ENCODE data around the gene NKTR. TPM values are rescaled to one million over a fixed set of nuclear protein-coding genes. Genes with fewer than 3 reads are reported as not detected.

NKTR gene
- total RNA-seq, 1 donor from 2014 or later: 73.7 TPM

DNA sequence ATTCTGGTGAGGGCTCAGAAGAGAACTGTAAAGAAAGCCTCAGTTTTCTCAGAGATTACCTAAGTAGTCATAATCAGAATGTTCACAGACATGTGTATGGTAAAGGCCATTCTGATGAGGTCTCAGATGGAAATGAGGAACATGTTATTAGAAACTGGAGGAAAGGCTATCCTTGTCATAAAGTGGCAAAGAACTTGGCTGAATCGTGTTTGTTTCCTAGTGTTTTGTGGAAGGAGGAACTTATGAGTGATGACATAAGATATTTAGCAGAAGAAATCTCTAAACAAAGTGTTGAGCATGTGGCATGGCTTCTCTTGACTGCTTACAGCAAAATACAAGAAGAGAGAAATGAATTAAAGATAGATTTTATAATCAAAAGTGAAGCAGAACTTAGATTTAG lies 72.0 kb downstream of the NKTR start:
- peaks cover 17% of the 10 kb centered on the region for H3K27me3 Mint-ChIP-seq (ENCODE audit: unreplicated experiment)
- TF ChIP-seq, protein P1, sequence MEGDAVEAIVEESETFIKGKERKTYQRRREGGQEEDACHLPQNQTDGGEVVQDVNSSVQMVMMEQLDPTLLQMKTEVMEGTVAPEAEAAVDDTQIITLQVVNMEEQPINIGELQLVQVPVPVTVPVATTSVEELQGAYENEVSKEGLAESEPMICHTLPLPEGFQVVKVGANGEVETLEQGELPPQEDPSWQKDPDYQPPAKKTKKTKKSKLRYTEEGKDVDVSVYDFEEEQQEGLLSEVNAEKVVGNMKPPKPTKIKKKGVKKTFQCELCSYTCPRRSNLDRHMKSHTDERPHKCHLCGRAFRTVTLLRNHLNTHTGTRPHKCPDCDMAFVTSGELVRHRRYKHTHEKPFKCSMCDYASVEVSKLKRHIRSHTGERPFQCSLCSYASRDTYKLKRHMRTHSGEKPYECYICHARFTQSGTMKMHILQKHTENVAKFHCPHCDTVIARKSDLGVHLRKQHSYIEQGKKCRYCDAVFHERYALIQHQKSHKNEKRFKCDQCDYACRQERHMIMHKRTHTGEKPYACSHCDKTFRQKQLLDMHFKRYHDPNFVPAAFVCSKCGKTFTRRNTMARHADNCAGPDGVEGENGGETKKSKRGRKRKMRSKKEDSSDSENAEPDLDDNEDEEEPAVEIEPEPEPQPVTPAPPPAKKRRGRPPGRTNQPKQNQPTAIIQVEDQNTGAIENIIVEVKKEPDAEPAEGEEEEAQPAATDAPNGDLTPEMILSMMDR (IDR thresholded peaks at IDR 0.05): no peak
- peaks cover 3% of the 10 kb centered on the region for H3K9me3 Mint-ChIP-seq (ENCODE audit: unreplicated experiment)
- H3K4me3 Mint-ChIP-seq (ENCODE audit: unreplicated experiment): no peak overlapping the region
- H3K4me1 Mint-ChIP-seq (ENCODE audit: unreplicated experiment): peaks cover 2% of the 10 kb centered on the region
- no peaks in the 10 kb centered on the region for H3K36me3 Mint-ChIP-seq (ENCODE audit: unreplicated experiment)
- no peak for DNase-seq (ENCODE audit: extremely low spot score, unreplicated experiment)
- H3K27ac Mint-ChIP-seq (ENCODE audit: unreplicated experiment): no peak overlapping the region

DNA sequence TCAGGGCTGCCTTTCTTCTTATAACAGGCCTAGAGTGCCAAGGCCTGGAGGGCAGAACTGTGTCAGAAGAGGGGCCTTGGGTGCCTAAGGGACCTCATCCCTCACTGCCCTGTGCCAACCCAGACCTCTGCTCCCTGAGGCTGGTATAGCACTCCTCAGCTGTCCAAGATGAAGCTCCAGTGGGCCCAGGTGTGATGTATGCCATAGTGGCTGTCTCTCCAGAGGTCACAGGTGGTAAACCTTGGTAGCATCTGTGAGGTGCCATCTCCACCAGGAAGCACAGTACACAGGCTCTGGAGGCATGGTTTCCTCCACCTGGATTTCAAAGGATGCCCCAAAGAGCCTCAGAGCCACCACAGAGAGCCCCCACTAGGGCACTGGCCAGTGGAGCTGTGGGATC lies 72.6 kb downstream of the NKTR start:
- Mint-ChIP-seq H3K36me3 (ENCODE audit: unreplicated experiment) (no peaks in the 10 kb centered on the region), H3K27me3 (ENCODE audit: unreplicated experiment) (peaks cover 17% of the 10 kb centered on the region)

DNA sequence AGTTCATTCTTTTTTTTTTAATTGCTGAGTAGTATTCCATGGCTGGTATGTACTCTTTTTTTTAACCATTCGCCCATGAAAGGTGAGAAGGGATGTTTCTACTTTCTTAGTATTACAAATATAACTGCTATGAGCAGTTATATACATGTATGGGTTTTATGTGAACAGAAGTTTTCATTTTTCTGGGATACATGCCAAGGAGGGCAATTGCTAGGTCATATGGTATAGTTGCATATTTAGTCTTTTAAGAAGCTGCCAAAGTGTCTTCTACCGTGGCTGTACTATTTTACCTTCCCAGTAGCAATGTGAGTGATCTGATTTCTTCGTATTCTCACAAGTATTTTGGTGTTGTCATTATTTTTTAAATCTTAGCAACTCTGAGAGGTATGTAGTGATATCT lies 73.7 kb downstream of the NKTR start:
- Mint-ChIP-seq H3K4me3 (ENCODE audit: unreplicated experiment) (no peak overlapping the region), H3K27me3 (ENCODE audit: unreplicated experiment) (peaks cover 26% of the 10 kb centered on the region), H3K36me3 (ENCODE audit: unreplicated experiment) (no peaks in the 10 kb centered on the region), H3K27ac (ENCODE audit: unreplicated experiment) (no peak overlapping the region), H3K4me1 (ENCODE audit: unreplicated experiment) (peaks cover 2% of the 10 kb centered on the region), H3K9me3 (ENCODE audit: unreplicated experiment) (peaks cover 3% of the 10 kb centered on the region)
- TF ChIP-seq, protein P1 (IDR thresholded peaks at IDR 0.05): no peak
- DNase-seq (ENCODE audit: extremely low spot score, unreplicated experiment): no peak

More for the DNA sequence above, 72.6 kb downstream of the NKTR start:
- TF ChIP-seq, protein P1 (IDR thresholded peaks at IDR 0.05): no peak
- Mint-ChIP-seq H3K4me3 (ENCODE audit: unreplicated experiment) (no peak overlapping the region), H3K4me1 (ENCODE audit: unreplicated experiment) (peaks cover 2% of the 10 kb centered on the region), H3K27ac (ENCODE audit: unreplicated experiment) (no peak overlapping the region), H3K9me3 (ENCODE audit: unreplicated experiment) (peaks cover 3% of the 10 kb centered on the region)
- DNase-seq (ENCODE audit: extremely low spot score, unreplicated experiment): no peak

DNA sequence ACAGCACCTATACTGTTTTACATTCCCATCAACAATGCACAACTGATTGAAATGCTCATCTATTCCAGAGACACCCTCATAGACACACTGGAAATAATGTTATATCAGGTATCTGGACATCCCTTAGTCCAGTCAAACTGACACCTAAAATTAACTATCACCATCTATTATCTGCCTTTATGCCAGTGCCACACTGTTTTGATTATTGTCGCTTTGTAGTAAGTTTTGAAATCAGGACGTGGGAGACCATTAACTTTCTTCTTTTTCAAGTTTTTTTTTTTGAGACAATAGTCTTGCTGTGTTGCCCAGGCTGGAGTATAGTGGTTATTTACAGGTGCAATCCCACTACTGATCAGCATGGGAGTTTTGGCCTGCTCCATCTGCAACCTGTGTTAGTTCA lies 75.4 kb downstream of the NKTR start:
- Mint-ChIP-seq H3K4me1 (ENCODE audit: unreplicated experiment) (peaks cover 2% of the 10 kb centered on the region), H3K4me3 (ENCODE audit: unreplicated experiment) (no peak overlapping the region), H3K27ac (ENCODE audit: unreplicated experiment) (no peak overlapping the region), H3K36me3 (ENCODE audit: unreplicated experiment) (no peaks in the 10 kb centered on the region), H3K9me3 (ENCODE audit: unreplicated experiment) (no peaks in the 10 kb centered on the region), H3K27me3 (ENCODE audit: unreplicated experiment) (peaks cover 36% of the 10 kb centered on the region)
- TF ChIP-seq, protein P1 (IDR thresholded peaks at IDR 0.05): no peak
- DNase-seq (ENCODE audit: extremely low spot score, unreplicated experiment): no peak

DNA sequence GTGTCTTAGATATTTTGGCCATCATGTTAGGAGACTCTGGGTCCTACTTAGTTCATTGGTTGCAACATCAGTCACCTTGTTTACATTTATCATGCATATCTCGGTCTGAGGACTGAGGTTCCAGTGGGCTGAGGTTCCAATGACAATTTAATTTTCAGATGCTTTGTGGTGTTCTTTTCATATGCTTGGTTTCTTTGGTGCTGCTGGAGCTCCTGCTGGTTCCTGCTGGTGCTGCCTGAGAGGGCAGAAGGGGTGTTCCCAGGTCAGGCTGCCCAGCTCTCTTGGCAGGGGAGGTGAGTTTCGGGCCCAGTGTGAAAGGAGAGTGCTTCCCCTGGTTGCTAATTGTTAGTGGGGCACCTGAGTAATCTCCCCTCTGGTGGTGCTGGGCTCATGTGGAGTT lies 78.0 kb downstream of the NKTR start:
- H3K4me3 Mint-ChIP-seq (ENCODE audit: unreplicated experiment): no peak overlapping the region
- TF ChIP-seq, protein P1 (IDR thresholded peaks at IDR 0.05): no peak
- peaks cover 3% of the 10 kb centered on the region for H3K4me1 Mint-ChIP-seq (ENCODE audit: unreplicated experiment)
- no peaks in the 10 kb centered on the region for H3K36me3 Mint-ChIP-seq (ENCODE audit: unreplicated experiment)
- H3K27ac Mint-ChIP-seq (ENCODE audit: unreplicated experiment): no peak overlapping the region
- no peak for DNase-seq (ENCODE audit: extremely low spot score, unreplicated experiment)
- H3K27me3 Mint-ChIP-seq (ENCODE audit: unreplicated experiment): peaks cover 47% of the 10 kb centered on the region
- no peaks in the 10 kb centered on the region for H3K9me3 Mint-ChIP-seq (ENCODE audit: unreplicated experiment)
